HG03196 (cell line): ENCODE data around the gene RECK.

ENCODE experiments used
- ATAC-seq: cut with Tn5 transposase; IDR thresholded peaks from one replicate; pipeline ENCODE4 v1.9.1; 2021; ENCODE audit not compliant: unreplicated experiment

RECK gene

DNA sequence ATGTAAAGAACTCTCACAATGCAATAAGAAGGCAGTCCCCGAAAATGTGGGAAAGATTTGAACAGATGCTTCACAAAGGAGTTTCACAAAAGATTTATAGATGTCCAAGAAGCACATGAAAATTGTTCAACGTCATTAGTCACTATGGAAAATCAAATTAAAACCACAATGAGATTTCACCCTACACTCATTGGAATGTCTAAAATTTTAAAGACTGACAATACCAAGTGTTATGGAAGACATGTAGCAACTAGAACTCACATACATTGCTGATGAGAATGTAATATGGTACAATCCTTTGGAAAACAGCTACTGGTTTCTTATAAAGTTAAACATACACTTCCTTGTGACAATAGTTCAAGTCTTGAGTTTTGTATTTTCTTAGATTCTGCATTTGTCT lies 11.0 kb upstream of the RECK start:
- ATAC-seq: no peak

DNA sequence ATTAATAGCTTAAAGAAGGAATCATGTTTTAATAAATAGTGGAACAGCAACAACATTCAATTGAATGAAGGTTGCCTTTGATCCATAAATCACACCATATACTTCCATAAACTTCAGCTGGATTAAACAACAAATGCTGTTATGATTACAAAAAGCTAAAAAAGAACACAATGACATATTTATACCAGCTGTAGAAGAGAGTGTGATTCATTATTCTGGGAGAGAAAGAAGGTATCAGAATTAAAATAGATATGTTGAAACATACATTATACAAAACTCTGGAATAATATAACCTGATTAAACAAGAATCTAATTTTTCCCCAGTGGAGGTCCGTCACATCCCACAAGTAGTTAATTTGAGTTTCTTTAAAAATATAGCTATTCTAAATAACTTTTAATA lies 7.5 kb upstream of the RECK start:
- no peak for ATAC-seq

DNA sequence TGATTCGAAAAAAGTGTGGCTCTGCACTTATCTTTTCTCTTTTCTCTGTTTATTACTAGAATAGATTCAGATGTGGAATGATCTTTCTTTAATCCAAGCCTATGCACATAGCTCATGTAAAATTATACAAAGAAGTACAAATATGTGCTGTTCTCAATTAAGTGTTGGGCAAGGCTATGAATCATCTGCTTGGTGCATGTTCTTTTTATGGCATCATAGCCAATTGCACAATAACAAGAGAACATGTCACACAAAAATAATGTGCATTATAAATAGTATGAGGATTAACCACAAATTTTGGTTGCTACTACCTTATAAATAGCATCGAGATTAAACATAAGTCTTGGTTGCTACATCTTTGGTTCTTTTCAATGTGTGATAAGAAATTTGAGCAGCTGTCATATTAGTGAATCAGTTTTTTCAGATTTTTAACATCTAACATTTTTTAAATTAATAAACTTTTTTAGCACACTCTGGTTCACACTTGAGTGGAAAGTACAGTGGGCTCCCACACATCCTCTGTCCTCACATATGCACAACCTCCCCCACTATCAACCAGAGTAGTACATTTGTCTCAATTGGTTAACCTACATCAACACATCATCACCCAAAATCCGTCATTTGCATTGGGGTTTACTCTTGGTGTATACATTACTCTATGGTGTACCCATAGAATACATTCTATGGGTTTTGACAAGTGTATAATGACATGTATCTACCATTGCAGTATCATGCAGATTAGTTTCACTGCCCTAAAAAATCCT lies 6.8 kb upstream of the RECK start:
- no peak for ATAC-seq

DNA sequence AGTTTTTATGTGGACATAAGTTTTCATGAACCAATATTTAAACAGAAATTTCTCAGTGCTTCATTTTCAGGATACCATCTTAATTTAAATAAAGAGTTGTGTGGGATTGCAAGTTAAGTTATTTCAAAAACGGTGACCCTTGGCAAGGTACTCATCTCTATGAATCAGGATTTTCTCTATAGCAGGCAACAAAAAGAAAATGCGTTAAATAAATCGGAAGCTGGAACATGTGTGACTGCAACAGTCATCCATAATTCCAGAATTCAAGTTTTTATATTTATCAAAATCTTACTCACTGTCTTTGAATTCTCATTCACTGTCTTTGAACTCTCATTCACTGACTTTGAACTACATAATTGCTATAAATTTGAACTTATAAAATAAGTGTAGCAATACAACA lies 5.8 kb upstream of the RECK start:
- ATAC-seq: no peak

DNA sequence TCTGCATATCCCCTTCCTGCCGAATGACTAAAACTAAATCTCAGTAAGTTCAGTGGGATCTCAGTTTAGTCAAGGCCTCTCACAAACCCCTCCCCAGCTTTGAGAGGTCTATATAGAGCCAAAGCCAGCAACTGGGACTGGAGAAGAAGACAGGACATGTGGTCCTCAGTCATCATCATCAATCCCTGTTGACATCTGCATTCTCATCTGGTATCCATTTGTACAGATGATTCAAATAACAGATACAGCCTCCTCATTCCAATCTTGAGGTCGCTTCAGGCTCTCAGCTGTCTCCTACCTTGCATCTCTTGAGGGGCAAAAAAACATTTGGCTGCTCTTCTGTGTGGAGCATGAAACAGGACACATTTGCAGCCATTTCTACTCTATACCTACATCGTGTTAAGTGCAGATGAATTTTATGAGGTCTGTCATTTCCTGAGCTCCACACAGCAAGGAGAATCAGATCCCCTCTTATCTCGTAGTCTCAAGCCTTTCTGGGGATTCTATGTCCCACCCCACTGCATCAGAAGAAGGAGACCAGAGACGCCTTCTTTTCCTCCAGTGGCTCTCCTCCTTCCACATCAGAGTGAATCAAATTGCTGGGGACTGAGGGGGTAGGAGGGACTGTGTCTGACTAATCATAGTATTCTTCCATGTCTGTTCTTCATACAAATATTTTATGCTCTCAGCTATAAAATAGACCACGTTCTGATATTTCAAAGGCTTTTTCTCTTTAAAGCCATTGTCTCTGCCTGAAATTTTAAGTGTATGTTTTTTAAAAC lies 4.7 kb upstream of the RECK start:
- ATAC-seq: no peak

DNA sequence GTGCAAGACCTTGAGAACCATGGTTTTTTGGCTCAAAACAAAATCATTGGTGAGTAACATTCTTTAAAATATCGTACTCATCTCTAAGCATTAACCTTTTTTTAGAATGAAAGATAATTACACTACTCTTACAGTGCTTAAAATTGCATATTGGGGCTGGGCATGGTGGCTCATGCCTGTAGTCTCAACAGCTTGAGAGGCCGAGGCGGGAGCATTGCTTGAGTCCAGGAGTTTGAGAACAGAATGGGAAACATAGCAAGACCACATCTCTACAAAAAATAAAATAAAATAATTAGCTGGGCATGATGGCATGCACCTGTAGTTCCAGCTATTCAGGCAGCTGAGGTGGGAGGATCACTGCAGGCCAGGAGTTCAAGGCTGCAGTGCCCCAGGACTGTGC lies 2.9 kb upstream of the RECK start:
- no peak for ATAC-seq

DNA sequence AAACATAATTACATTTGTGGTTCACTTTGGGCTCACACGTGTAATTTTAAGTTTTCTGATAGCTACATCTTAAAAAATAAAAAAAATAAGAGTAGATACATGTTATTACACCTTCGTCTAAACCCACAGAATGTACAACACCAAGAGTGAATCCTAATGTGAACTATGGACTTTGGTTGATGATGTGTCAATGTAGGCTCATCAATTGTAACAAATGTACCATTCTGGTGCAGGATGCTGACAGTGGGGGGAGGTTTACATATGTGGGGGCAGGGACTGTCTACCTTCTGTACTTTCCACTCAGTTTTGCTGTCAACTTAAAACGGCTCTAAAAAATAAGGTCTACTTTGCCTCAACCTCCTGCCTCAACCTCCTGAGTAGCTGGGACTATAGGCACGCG lies 2.5 kb upstream of the RECK start:
- no peak for ATAC-seq

DNA sequence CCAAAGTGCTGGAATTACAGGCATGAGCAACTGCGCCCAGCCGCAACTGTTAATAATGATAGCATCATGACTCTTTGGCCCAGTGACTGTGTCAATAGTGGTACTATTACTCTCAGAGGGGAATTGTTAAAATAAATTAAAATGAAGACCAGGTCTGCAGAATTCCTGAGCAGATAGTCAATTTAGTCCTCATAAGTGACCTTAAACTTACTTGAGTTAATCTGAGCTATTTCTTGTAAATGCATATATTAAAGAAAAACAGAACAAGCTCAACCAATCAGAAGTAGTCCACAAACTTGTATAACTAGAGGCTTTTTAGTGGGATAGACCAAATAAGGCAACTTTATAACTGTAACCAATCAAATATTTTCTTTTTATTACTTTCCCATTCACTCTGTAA lies 1.7 kb upstream of the RECK start:
- no peak for ATAC-seq

DNA sequence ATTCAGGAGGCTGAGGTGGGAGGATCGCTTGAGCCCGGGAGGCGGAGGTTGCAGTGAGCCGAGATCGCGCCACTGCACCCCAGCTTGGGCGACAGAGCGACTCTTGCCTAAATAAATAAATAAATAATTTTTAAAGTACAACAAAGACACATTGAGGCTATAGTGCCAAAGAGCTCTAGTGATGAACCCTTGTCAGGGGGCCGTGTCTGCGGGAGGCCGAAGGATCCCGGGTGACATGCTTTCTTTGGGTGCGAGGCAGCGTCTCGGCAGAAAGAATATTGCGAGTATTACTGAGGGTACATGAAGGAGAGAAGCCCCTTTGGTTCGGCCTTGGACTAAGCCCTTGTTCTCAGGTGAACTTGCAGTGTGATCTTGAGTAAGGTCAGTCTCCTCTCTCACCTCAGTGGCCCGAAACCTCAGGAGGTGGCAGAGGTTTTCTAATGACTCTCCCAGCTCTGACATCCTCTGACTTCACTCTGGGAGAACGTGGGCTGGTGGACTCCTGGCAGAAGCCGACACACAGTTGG lies 397 bp upstream of the RECK start:
- no peak for ATAC-seq

DNA sequence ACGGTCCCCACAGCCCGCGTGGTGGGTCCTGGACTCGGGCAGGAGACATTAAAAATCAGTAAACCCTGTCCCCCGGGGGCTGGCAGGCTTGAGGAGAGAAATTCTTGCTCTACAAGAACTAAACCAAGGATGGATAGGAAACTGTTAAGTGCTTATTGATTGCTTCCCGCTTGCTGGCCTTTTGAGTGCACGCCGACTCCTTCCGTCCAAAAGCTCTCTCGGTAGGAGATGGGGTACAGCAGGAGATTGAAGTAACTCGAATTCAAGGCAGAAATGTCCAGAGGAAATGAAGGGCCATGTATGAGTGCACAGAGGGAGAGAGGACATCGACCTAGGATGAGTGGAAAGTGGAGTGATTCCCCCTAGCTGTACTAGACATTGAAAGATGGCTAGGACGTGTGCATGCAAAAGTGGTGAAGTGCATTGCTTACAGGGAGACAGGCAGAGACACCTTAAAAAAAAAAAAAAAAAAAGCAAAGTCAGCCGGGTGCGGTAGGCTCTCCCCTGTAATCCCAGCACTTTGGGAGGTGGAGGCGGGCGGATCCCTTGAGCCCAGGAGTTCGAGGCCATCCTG lies 923 bp downstream of the RECK start:
- ATAC-seq: no peak

DNA sequence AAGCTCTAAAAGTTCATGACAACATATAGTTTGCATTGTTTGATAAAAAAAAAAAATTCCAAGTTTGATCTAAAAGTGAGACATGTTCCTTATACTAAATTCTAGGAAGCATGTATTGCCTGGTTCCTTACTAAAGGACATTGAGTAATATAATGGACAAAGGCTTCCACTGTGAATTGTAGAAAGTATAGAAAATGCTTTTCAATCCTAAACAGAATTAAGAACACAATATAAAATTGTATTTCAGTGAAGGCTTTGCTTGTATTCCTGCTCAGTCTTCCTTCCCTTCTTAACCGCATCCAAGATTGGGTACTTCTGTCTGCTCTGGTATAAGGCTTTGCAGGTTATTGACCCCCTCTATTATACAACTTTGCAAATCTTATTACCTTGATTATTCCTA lies 2.4 kb downstream of the RECK start:
- ATAC-seq: no peak

DNA sequence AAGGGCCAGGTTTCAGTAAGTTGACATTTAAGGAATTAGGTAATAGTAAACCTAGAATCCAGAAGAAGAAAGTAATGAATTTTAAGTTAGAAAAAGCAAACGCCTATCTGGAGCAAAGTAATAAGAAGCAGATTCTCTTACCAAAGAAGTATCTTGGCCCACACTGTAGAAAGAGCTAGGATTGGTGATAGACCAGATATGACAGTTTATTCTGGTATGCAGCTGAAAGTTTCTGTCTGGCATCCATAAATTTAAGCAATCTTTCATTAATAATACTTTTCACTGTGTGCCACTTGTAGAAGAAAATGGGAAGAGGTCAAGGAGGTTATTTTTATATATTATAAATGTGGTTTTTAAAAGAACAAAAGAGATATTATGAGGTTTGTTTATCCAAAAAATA lies 3.0 kb downstream of the RECK start:
- no peak for ATAC-seq

DNA sequence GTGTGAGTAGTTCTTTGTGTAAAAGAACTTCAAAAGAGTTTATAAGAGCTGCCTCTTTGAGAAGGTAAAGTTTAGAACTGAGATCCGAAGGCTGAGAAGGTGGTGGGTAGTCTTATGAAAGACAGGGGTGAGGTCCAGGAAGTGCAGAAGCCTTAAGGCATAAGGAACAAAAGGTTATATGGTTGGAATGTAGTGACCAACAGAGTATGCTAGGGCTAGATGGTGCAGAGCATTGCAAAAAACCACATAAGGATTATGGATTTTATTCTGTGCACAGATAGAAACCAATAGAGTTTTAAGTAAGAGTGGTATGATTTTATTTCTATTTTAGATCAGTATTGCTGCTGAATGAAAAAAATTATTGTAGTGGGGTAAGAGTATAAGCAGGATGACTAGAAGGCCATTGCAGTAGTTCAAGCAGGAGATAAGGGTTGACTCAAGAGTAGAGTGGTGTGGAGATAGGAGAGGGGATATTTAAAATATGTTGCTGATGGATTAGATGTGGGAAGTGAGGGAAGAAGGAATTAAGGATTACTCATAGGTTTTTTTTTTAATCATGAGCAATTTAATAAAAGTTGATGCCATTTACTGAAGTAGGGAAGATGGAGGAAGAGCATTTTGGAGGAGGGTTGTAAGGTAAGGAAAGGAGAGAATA lies 3.7 kb downstream of the RECK start:
- no peak for ATAC-seq

DNA sequence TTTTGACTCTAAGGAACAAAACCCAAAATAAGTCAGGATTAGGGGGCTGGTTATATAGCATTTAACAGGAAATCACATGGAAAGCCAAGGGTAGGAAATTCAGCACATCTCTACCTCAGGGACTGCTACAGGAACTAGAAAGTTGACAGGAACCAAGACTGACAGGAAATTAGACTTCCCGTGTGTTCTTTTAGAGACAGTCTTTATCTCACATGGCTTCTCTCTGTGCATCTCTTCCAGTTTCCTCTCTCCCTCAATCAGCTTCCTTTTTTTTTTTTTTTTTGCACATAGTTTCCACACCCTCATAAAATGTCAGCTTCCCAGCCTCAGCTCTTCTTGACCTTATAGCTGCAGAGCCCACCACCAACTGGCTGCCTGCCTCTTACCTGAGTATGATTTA lies 4.8 kb downstream of the RECK start:
- ATAC-seq: no peak

DNA sequence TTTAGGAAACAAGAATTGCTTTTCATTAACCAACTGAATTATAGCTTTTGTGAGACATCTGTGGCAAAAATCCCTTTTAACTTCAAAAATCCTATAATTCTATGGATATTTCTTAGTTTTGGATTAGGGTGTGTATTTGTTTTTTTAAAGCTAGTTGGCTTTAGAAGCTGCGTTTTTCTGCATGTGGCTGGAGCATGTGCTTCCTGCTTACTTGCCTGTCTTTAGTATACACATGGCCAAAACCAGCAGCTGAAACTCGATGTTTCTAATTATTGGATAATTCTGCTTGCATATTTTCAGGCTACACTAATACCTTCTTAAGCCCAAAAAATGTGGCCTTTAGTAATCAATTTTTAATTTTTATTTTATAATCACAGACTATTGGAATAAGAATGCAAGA lies 8.9 kb downstream of the RECK start:
- no peak for ATAC-seq

DNA sequence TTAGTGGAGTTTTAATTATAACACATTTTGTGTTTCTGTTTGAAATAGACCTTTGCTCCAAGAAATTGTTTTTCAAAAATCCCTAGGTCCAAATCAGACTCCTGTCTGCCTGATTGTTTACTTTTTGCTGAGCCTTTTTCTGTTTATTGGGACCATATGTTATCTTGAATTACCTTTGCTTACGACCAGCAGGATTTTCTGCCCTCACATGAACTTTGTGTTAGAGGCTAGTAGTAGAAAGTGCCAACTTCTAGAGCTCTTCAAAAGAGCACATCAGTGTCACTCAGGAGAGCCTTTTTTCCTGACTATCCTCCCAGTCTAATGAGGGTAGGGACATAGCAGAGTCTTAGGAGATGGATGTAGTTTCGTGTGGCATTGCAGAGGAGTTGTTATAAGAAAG lies 10.2 kb downstream of the RECK start:
- ATAC-seq: no peak

DNA sequence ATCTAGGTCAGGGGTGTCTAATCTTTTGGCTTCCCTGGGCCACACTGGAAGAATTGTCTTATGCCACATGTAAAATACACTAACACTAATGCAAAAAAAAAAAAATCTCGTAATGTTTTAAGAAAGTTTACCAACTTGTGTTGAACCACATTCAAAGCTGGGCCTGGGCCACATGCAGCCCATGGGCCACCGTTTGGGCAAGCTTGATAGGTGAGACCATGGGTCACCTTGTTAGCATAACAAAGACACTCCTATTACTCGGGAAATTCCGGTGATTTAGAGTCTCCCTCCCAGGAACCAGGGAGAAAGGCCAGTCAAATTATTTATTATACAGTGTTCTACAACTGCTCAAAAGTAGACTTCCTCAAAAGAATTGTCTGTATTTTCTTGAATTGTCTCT lies 12.7 kb downstream of the RECK start:
- ATAC-seq: no peak

DNA sequence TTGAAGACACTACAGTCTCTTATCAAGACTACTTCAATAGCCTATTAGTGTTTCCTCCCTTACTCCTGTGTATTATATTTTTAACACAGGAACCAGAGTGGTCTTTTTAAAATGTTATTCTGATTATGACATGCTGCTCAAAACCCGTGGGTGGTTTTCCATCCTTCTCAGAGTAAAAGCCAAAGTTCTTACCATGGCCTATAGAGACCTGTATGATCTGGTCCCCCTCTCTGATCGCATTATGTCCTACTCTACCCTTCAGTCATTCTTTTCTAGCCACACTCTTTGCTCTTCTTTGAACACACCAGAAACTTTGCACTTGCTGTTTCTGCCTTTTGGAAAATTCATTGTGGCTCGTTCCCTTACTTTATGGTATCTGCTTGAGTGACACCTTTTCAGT lies 13.8 kb downstream of the RECK start:
- no peak for ATAC-seq

DNA sequence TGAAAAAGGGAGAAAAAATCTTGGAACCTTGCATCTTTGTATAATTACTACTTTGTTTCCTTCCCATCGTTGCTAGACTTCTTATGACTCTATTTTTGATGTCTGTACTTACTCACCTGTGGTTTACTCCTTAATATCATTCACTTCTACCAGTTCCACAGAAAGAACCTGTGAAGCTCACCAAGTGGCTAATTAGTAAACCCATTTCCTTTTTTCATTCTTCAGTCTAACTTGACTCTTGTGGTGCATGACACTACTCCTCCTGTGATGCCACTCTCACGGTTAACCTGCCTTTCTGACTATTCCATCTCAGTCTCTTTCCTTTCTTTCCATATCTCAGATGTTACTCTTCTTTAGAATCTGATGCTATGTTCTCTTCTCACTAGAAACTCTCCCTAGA lies 14.6 kb downstream of the RECK start:
- peak; percentile 85 for ATAC-seq

DNA sequence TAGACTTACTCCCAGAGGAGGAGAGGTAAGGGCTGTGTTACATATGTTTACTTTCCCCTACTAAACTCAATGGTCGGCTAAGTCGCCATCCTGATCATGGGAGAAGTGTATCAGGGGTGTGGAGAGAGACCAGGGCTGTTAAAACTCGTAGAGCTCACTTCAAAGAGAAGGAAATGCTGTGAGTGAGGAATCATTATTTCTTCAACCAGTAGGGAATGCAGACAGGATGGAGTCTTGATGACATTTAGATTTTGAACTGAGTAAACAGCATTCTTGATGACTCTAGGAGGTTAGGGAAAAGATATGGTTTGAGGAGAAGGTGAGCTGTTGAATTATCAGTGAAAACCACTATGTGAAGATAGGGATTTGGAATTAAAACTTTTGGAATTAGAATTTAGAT lies 17.3 kb downstream of the RECK start:
- no peak for ATAC-seq

DNA sequence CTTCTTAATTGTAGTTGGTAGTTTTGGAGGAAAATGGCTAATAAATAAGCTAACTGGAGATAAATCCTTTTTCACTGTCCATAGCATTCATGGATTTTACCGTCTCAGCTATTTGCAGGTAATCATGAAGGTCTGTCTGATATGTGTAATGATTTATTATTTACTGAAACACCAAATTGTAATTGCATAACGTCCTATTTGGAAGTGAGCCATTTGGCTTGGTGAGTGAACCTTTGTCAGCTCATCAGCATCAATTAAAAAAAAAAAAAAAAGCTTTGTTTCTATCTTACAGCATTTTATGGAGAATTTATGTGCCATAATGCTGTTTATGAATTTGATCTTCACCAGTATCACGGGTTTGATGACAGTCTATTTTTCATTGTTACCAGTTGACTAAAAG lies 20.2 kb downstream of the RECK start:
- ATAC-seq: no peak
